HEK293 (cell line): ENCODE results near the gene XPNPEP2.

Experiments used
- CTCF ChIA-PET: fragments of 350-600 bp; formaldehyde crosslinking; extraction: SDS; loops from one replicate; lab custom pipeline; 2021; ENCODE audit warnings: antibody characterized with exemption; lab: Yijun Ruan, JAX
- POLR2A ChIA-PET: fragments of 300-600 bp; formaldehyde crosslinking; extraction: SDS; loops from one replicate; lab custom pipeline; 2020; ENCODE audit warnings: antibody characterized with exemption, inconsistent platforms; lab: Yijun Ruan, JAX
- H3K27ac ChIP-seq: fragments of 200-500 bp; sonication (Bioruptor generic); 2 replicates; pipeline ENCODE4 v1.5.1; 2014; ENCODE audit warnings: low read depth, low read length, control low read depth, inconsistent platforms; ENCODE audit errors: extremely low read depth
- H3K36me3 ChIP-seq, 2 experiments: fragments of 200-500 bp in 1 of 2; sonication (Bioruptor generic) in 1 of 2; 1 replicate in 1 of 2; 2 replicates in 1 of 2; pipeline ENCODE4 v1.5.1; 2014 to 2017; ENCODE audit warnings: inconsistent platforms in 2 of 2, low read length in 2 of 2; ENCODE audit not compliant: control insufficient read depth in 2 of 2, insufficient read depth in 1 of 2
- H3K4me1 ChIP-seq: fragments of 200-500 bp; sonication (Bioruptor generic); 2 replicates; pipeline ENCODE4 v1.5.1; 2014; ENCODE audit warnings: mild to moderate bottlenecking, low read length, inconsistent platforms; ENCODE audit not compliant: control insufficient read depth, insufficient read depth
- H3K4me3 ChIP-seq: 2 replicates; pipeline ENCODE4 v1.5.1; 2011; ENCODE audit warnings: low read depth, mild to moderate bottlenecking, control low read depth, low read length, moderate library complexity
- H3K9me3 ChIP-seq: fragments of 200-500 bp; sonication (Bioruptor generic); 2 replicates; pipeline ENCODE4 v1.5.1; 2014; ENCODE audit warnings: low read depth, low read length, inconsistent platforms; ENCODE audit not compliant: control insufficient read depth, insufficient read depth
- BCL11A ChIP-seq: fragments of 450-650 bp; formaldehyde crosslinking; IDR thresholded peaks from 2 replicates; pipeline ENCODE4 v1.5.1; 2016; ENCODE audit warnings: low read depth, missing biosample characterization, missing genetic modification characterization
- GLIS1 ChIP-seq: fragments of 450-650 bp; formaldehyde crosslinking; IDR thresholded peaks from 2 replicates; pipeline ENCODE4 v1.5.1; 2016; ENCODE audit warnings: missing biosample characterization, missing genetic modification characterization
- KLF16 ChIP-seq: fragments of 450-650 bp; formaldehyde crosslinking; IDR thresholded peaks from 2 replicates; pipeline ENCODE4 v1.5.1; 2017; ENCODE audit warnings: missing biosample characterization, missing genetic modification characterization
- KLF7 ChIP-seq: fragments of 450-650 bp; formaldehyde crosslinking; IDR thresholded peaks from 2 replicates; pipeline ENCODE4 v1.5.1; 2016; ENCODE audit warnings: missing biosample characterization, missing genetic modification characterization, borderline replicate concordance
- KLF8 ChIP-seq: fragments of 450-650 bp; formaldehyde crosslinking; IDR thresholded peaks from 2 replicates; pipeline ENCODE4 v1.5.1; 2016; ENCODE audit warnings: missing biosample characterization, missing genetic modification characterization
- REPIN1 ChIP-seq: fragments of 450-650 bp; formaldehyde crosslinking; IDR thresholded peaks from 2 replicates; pipeline ENCODE4 v1.5.1; 2017; ENCODE audit warnings: missing biosample characterization, missing genetic modification characterization, low read depth
- SALL2 ChIP-seq: fragments of 450-650 bp; formaldehyde crosslinking; IDR thresholded peaks from 2 replicates; pipeline ENCODE4 v1.5.0; 2017; ENCODE audit warnings: missing biosample characterization, mild to moderate bottlenecking, missing genetic modification characterization, borderline replicate concordance
- ZBTB7A ChIP-seq: fragments of 450-650 bp; formaldehyde crosslinking; IDR thresholded peaks from 2 replicates; pipeline ENCODE4 v1.5.1; 2016; ENCODE audit warnings: low read depth, missing biosample characterization, missing genetic modification characterization
- ZFP3 ChIP-seq: fragments of 450-650 bp; formaldehyde crosslinking; IDR thresholded peaks from 2 replicates; pipeline ENCODE4 v1.5.1; 2016; ENCODE audit warnings: low read depth, missing biosample characterization, missing genetic modification characterization
- ZFP69B ChIP-seq: fragments of 450-650 bp; formaldehyde crosslinking; IDR thresholded peaks from 2 replicates; pipeline ENCODE4 v1.5.1; 2016; ENCODE audit warnings: missing biosample characterization, missing genetic modification characterization
- ZNF121 ChIP-seq: fragments of 450-650 bp; formaldehyde crosslinking; IDR thresholded peaks from 2 replicates; pipeline ENCODE4 v1.5.1; 2016; ENCODE audit warnings: missing biosample characterization, missing genetic modification characterization
- ZNF132 ChIP-seq: fragments of 450-650 bp; formaldehyde crosslinking; IDR thresholded peaks from 2 replicates; pipeline ENCODE4 v1.5.1; 2017; ENCODE audit warnings: missing biosample characterization, missing genetic modification characterization, borderline replicate concordance
- ZNF174 ChIP-seq: fragments of 450-650 bp; formaldehyde crosslinking; IDR thresholded peaks from 2 replicates; pipeline ENCODE4 v1.5.0; 2017; ENCODE audit warnings: missing biosample characterization, mild to moderate bottlenecking, missing genetic modification characterization
- ZNF239 ChIP-seq: fragments of 450-650 bp; formaldehyde crosslinking; IDR thresholded peaks from 2 replicates; pipeline ENCODE4 v1.5.1; 2016; ENCODE audit warnings: missing biosample characterization, missing genetic modification characterization
- ZNF311 ChIP-seq: fragments of 450-650 bp; formaldehyde crosslinking; IDR thresholded peaks from 2 replicates; pipeline ENCODE4 v1.5.1; 2017; ENCODE audit warnings: missing biosample characterization, missing genetic modification characterization, borderline replicate concordance
- ZNF510 ChIP-seq: fragments of 450-650 bp; formaldehyde crosslinking; IDR thresholded peaks from 2 replicates; pipeline ENCODE4 v1.5.1; 2018; ENCODE audit warnings: mild to moderate bottlenecking, missing genetic modification characterization, missing biosample characterization; ENCODE audit not compliant: insufficient replicate concordance
- ZSCAN23 ChIP-seq: fragments of 450-650 bp; formaldehyde crosslinking; IDR thresholded peaks from 2 replicates; pipeline ENCODE4 v1.5.1; 2016; ENCODE audit warnings: missing biosample characterization, missing genetic modification characterization
- TF ChIP-seq, protein P1 (sequence below): fragments of 450-650 bp; formaldehyde crosslinking; IDR thresholded peaks from 2 replicates; pipeline ENCODE4 v1.5.1; 2016; ENCODE audit warnings: missing biosample characterization, missing genetic modification characterization
- TF ChIP-seq, protein P2 (sequence below): sonication (generic); formaldehyde crosslinking; IDR thresholded peaks from 2 replicates; pipeline ENCODE4 v1.8.1; 2022; ENCODE audit warnings: mild to moderate bottlenecking, moderate library complexity, missing genetic modification reagents
- TF ChIP-seq, protein P3 (sequence below): fragments of 450-650 bp; formaldehyde crosslinking; IDR thresholded peaks from 2 replicates; pipeline ENCODE4 v1.5.1; 2016; ENCODE audit warnings: missing biosample characterization, missing genetic modification characterization
- TF ChIP-seq, protein P4 (sequence below): fragments of 450-650 bp; formaldehyde crosslinking; IDR thresholded peaks from 2 replicates; pipeline ENCODE4 v1.5.1; 2016; ENCODE audit warnings: missing biosample characterization, missing genetic modification characterization
- TF ChIP-seq, protein P5 (sequence below): fragments of 450-650 bp; formaldehyde crosslinking; IDR thresholded peaks from 2 replicates; pipeline ENCODE4 v1.5.1; 2016; ENCODE audit warnings: missing biosample characterization, missing genetic modification characterization, borderline replicate concordance

XPNPEP2 gene

DNA sequence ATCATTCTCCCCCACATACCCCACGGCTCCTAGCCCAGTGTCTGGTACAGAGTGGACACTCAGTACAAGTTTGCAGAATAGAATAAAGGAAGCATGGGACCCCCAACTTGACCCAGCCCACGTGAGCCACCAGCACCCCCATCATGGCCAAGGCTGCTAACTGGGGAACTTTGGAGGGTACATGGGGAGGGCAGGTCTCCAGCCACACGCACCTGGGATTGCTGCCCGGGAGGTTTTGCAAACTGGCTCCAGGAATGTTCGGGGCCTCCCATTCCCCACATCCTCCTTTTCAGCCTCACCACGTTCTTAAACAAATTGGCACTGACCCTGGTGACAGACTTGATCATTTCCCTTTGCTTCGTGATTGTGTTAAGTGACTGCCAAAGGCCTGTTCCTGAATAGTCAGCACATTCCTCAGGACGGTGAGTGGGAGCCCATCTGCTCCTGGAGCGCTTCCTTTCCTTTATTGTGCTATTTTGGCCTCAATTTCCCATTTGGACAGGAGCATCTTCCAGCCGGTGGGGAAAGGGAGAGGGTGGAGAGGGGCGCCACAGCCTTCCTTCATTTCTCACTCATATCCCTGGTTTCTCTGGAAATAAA, 18.7 kb upstream of the XPNPEP2 start (continued):
- no peak for TF ChIP-seq BCL11A
- TF ChIP-seq ZFP69B (tag by site-specific recombination) = no peak
- TF ChIP-seq, protein P1, sequence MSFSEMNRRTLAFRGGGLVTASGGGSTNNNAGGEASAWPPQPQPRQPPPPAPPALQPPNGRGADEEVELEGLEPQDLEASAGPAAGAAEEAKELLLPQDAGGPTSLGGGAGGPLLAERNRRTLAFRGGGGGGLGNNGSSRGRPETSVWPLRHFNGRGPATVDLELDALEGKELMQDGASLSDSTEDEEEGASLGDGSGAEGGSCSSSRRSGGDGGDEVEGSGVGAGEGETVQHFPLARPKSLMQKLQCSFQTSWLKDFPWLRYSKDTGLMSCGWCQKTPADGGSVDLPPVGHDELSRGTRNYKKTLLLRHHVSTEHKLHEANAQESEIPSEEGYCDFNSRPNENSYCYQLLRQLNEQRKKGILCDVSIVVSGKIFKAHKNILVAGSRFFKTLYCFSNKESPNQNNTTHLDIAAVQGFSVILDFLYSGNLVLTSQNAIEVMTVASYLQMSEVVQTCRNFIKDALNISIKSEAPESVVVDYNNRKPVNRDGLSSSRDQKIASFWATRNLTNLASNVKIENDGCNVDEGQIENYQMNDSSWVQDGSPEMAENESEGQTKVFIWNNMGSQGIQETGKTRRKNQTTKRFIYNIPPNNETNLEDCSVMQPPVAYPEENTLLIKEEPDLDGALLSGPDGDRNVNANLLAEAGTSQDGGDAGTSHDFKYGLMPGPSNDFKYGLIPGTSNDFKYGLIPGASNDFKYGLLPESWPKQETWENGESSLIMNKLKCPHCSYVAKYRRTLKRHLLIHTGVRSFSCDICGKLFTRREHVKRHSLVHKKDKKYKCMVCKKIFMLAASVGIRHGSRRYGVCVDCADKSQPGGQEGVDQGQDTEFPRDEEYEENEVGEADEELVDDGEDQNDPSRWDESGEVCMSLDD (tag by site-specific recombination) = no peak
- no peak for TF ChIP-seq ZNF311 (tag by site-specific recombination)
- no peak for TF ChIP-seq ZNF174 (tag by site-specific recombination)
- TF ChIP-seq, protein P2, sequence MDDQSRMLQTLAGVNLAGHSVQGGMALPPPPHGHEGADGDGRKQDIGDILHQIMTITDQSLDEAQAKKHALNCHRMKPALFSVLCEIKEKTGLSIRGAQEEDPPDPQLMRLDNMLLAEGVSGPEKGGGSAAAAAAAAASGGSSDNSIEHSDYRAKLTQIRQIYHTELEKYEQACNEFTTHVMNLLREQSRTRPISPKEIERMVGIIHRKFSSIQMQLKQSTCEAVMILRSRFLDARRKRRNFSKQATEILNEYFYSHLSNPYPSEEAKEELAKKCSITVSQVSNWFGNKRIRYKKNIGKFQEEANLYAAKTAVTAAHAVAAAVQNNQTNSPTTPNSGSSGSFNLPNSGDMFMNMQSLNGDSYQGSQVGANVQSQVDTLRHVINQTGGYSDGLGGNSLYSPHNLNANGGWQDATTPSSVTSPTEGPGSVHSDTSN = no peak
- TF ChIP-seq SALL2 (tag by site-specific recombination) = no peak

DNA sequence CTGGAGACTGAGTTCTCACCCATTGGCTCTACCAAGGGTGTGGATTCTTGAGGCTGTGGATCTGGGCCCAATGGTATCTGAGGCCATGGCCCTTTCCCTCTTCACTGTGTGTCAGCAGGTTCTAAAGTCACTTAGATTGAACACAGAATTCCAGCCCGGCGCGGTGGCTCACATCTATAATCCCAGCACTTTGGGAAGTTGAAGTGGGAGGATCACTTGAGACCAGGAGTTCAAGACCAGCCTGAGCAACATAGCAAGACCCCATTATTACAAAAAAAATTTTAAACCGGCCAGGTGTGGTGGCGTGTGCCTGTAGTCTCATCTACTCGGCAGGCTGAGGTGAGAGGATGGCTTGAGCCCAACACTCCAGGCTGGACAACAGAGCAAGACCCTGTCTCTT, 18.0 kb upstream of the XPNPEP2 start:
- Histone ChIP-seq H3K9me3 (no peaks in the 10 kb centered on the region), H3K36me3 (no peaks in the 10 kb centered on the region), H3K27ac (no peak overlapping the region), H3K4me1 (no peaks in the 10 kb centered on the region), H3K4me3 (no peak overlapping the region)
- CTCF ChIA-PET = interaction anchor here (0.8 kb wide), 1 partner anchor 82 kb away, joined by 3 read pairs; no protein-coding TSS in a partner anchor
- no peak for TF ChIP-seq ZNF121
- TF ChIP-seq, protein P3, sequence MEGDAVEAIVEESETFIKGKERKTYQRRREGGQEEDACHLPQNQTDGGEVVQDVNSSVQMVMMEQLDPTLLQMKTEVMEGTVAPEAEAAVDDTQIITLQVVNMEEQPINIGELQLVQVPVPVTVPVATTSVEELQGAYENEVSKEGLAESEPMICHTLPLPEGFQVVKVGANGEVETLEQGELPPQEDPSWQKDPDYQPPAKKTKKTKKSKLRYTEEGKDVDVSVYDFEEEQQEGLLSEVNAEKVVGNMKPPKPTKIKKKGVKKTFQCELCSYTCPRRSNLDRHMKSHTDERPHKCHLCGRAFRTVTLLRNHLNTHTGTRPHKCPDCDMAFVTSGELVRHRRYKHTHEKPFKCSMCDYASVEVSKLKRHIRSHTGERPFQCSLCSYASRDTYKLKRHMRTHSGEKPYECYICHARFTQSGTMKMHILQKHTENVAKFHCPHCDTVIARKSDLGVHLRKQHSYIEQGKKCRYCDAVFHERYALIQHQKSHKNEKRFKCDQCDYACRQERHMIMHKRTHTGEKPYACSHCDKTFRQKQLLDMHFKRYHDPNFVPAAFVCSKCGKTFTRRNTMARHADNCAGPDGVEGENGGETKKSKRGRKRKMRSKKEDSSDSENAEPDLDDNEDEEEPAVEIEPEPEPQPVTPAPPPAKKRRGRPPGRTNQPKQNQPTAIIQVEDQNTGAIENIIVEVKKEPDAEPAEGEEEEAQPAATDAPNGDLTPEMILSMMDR = no peak
- no peak for TF ChIP-seq REPIN1 (tag by site-specific recombination)
- TF ChIP-seq ZSCAN23 (tag by site-specific recombination) = no peak
- TF ChIP-seq KLF7 (tag by site-specific recombination) = no peak
- TF ChIP-seq KLF16 = no peak
- TF ChIP-seq ZNF510 (tag by site-specific recombination) = no peak
- TF ChIP-seq, protein P4, sequence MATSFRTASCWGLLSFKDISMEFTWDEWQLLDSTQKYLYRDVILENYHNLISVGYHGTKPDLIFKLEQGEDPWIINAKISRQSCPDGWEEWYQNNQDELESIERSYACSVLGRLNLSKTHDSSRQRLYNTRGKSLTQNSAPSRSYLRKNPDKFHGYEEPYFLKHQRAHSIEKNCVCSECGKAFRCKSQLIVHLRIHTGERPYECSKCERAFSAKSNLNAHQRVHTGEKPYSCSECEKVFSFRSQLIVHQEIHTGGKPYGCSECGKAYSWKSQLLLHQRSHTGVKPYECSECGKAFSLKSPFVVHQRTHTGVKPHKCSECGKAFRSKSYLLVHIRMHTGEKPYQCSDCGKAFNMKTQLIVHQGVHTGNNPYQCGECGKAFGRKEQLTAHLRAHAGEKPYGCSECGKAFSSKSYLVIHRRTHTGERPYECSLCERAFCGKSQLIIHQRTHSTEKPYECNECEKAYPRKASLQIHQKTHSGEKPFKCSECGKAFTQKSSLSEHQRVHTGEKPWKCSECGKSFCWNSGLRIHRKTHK (tag by site-specific recombination) = no peak
- TF ChIP-seq ZNF239 (tag by site-specific recombination) = no peak
- TF ChIP-seq ZFP3 (tag by site-specific recombination) = no peak
- no peak for TF ChIP-seq KLF8
- TF ChIP-seq, protein P5, sequence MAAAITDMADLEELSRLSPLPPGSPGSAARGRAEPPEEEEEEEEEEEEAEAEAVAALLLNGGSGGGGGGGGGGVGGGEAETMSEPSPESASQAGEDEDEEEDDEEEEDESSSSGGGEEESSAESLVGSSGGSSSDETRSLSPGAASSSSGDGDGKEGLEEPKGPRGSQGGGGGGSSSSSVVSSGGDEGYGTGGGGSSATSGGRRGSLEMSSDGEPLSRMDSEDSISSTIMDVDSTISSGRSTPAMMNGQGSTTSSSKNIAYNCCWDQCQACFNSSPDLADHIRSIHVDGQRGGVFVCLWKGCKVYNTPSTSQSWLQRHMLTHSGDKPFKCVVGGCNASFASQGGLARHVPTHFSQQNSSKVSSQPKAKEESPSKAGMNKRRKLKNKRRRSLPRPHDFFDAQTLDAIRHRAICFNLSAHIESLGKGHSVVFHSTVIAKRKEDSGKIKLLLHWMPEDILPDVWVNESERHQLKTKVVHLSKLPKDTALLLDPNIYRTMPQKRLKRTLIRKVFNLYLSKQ (tag by site-specific recombination) = no peak
- TF ChIP-seq GLIS1 (tag by site-specific recombination) = no peak
- no peak for TF ChIP-seq ZNF132 (tag by site-specific recombination)
- no peak for TF ChIP-seq ZBTB7A (tag by site-specific recombination)
- POLR2A ChIA-PET = no interaction called here
